Endodermal cell (in vitro differentiated cells): Measurements from ENCODE around the gene GTF2H1. TPM values are rescaled to one million over a fixed set of nuclear protein-coding genes. Genes with fewer than 3 reads are reported as not detected.

ENCODE experiments used
- DNase-seq: peaks from one replicate; pipeline ENCODE4 v3.0.0-alpha.2; 2017
- H3K27ac ChIP-seq: 2 replicates; pipeline ENCODE4 v1.5.1; 2013; ENCODE audit warnings: mild to moderate bottlenecking, low read depth, low read length, moderate library complexity
- H3K27me3 ChIP-seq: 2 replicates; pipeline ENCODE4 v1.6.1; 2013; ENCODE audit warnings: mild to moderate bottlenecking, low read length, moderate library complexity; ENCODE audit not compliant: insufficient read depth, control insufficient read depth, poor library complexity, severe bottlenecking
- H3K36me3 ChIP-seq: 2 replicates; pipeline ENCODE4 v1.7.0; 2013; ENCODE audit warnings: mild to moderate bottlenecking, low read length, moderate library complexity; ENCODE audit not compliant: control insufficient read depth, insufficient read depth
- H3K4me1 ChIP-seq: one replicate; pipeline ENCODE4 v1.7.0; 2013; ENCODE audit warnings: low read length; ENCODE audit not compliant: control insufficient read depth, insufficient read depth
- H3K4me3 ChIP-seq: 2 replicates; pipeline ENCODE4 v1.5.1; 2013; ENCODE audit warnings: mild to moderate bottlenecking, low read length, moderate library complexity
- H3K9ac ChIP-seq: 2 replicates; pipeline ENCODE4 v1.6.1; 2013; ENCODE audit warnings: mild to moderate bottlenecking, low read length, moderate library complexity; ENCODE audit not compliant: poor library complexity, severe bottlenecking; ENCODE audit errors: extremely low read depth
- H3K9me3 ChIP-seq: 2 replicates; pipeline ENCODE4 v1.6.1; 2013; ENCODE audit warnings: mild to moderate bottlenecking, low read length, moderate library complexity; ENCODE audit not compliant: control insufficient read depth
- H3K27ac Mint-ChIP-seq: 2 replicates; pipeline ENCODE4 v1.8.0; 2020; ENCODE audit warnings: mixed read lengths
- H3K27me3 Mint-ChIP-seq: 2 replicates; pipeline ENCODE4 v1.8.0; 2021; ENCODE audit warnings: mild to moderate bottlenecking, mixed read lengths; ENCODE audit not compliant: insufficient read depth
- H3K36me3 Mint-ChIP-seq: 2 replicates; pipeline ENCODE4 v1.8.0; 2020; ENCODE audit warnings: low read depth, mixed read lengths
- H3K4me1 Mint-ChIP-seq: 2 replicates; pipeline ENCODE4 v1.8.0; 2020; ENCODE audit warnings: mixed read lengths
- H3K4me3 Mint-ChIP-seq: 2 replicates; pipeline ENCODE4 v1.8.0; 2020; ENCODE audit warnings: mild to moderate bottlenecking, moderate library complexity, mixed read lengths
- H3K9me3 Mint-ChIP-seq: 2 replicates; pipeline ENCODE4 v1.8.0; 2020; ENCODE audit warnings: mild to moderate bottlenecking, mixed read lengths
- CTCF ChIP-seq: fragments of 200-600 bp; sonication (generic); conservative IDR thresholded peaks from 2 replicates; pipeline ENCODE4 v1.5.0; 2021; ENCODE audit warnings: antibody characterized with exemption, mild to moderate bottlenecking
- WGBS, 2 experiments: methylation state at CpG; one replicate each; pipeline versions ENCODE4 v1.1.5 to v1.1.7; 2013; ENCODE audit warnings: missing lambda C conversion rate in 2 of 2, mixed read lengths in 1 of 2; ENCODE audit not compliant: insufficient coverage in 1 of 2, insufficient read length in 1 of 2; 5-methylcytosine and 5-hydroxymethylcytosine counted together
- microRNA-seq: library from miRNA; unstranded; fragments of <30 nt; microRNA quantifications from one replicate; pipeline ENCODE4 v1.2.0, GENCODE V29; 2020; ENCODE audit warnings: borderline microRNAs expressed
- total RNA-seq, 2 donors: library from RNA; stranded (reverse); fragmentation: NEBNext Ultra II Directional in 1 of 2; extraction: Animal tissue kit (Norgen Biotek cat#: 25700) in 1 of 2; gene quantifications; 2 replicates in 1 of 2; 3 replicates in 1 of 2; pipeline ENCODE4 v1.2.1, GENCODE V29; 2021

GTF2H1 gene
- total RNA-seq, 2 donors from 2014 or later, result 25.7 to 31.5 TPM

- no peaks in the 10 kb centered on the region for H3K27me3 ChIP-seq
- H3K36me3 ChIP-seq, result peaks cover 42% of the 10 kb centered on the region
- Mint-ChIP-seq H3K27me3 (peaks cover 13% of the 10 kb centered on the region), H3K4me1 (peaks cover 2% of the 10 kb centered on the region), H3K27ac (no peak overlapping the region), H3K36me3 (peaks cover 21% of the 10 kb centered on the region), H3K4me3 (no peak overlapping the region), H3K9me3 (peaks cover 2% of the 10 kb centered on the region)
- DNase-seq, result no peak
- no peak overlapping the region for H3K27ac ChIP-seq
- H3K9me3 ChIP-seq, result no peaks in the 10 kb centered on the region
- no peaks in the 10 kb centered on the region for H3K4me1 ChIP-seq
- H3K4me3 ChIP-seq, result no peak overlapping the region
- H3K9ac ChIP-seq, result no peak overlapping the region
- no peak for TF ChIP-seq CTCF
- 95 to 96% methylated on average over 7 to 9 of the region's 9 CpGs for WGBS, 2 experiments
These were observed 86.4 kb downstream of the GTF2H1 start for GRCh38 chr11:18408558-18409291.

GRCh38 chr11:18416459-18416858, 94.1 kb downstream of the GTF2H1 start:
- no peaks in the 10 kb centered on the region for H3K4me1 ChIP-seq
- H3K9me3 ChIP-seq, result no peaks in the 10 kb centered on the region
- Mint-ChIP-seq H3K9me3 (no peaks in the 10 kb centered on the region), H3K36me3 (no peaks in the 10 kb centered on the region), H3K4me3 (no peak overlapping the region), H3K27ac (no peak overlapping the region), H3K27me3 (peaks cover 17% of the 10 kb centered on the region), H3K4me1 (peaks cover 2% of the 10 kb centered on the region)
- H3K9ac ChIP-seq, result no peak overlapping the region
- no peak overlapping the region for H3K27ac ChIP-seq
- H3K4me3 ChIP-seq, result no peak overlapping the region
- 82 to 92% methylated on average over 2 to 3 of the region's 3 CpGs for WGBS, 2 experiments
- no peaks in the 10 kb centered on the region for H3K27me3 ChIP-seq
- DNase-seq, result no peak
- H3K36me3 ChIP-seq, result no peaks in the 10 kb centered on the region
- TF ChIP-seq CTCF, result no peak

Small RNA genes within 50 kb of the gene (microRNA-seq; reads per million reads assigned to microRNA genes)
- gene MIR3159, result not detected

Other genes starting within 250 kb of the GTF2H1 start
- gene SAAL1, start 216.5 kb upstream of the GTF2H1 start, total RNA-seq, result 10 to 100 TPM; 23.2 to 28.2 TPM
- gene MRGPRX3, start 190.0 kb upstream of the GTF2H1 start, total RNA-seq, result not detected
- gene MRGPRX4, start 149.7 kb upstream of the GTF2H1 start, total RNA-seq, result not detected
- not detected for gene SAA4, start 85.8 kb upstream of the GTF2H1 start, total RNA-seq
- gene SAA2, start 73.9 kb upstream of the GTF2H1 start, total RNA-seq, result 1 to 10 TPM in 1 of 2 donors, under 1 TPM in 1; 0.29 to 1.4 TPM
- not detected for gene SAA1, start 56.3 kb upstream of the GTF2H1 start, total RNA-seq
- gene HPS5, start 427 bp upstream of the GTF2H1 start, total RNA-seq, result 10 to 100 TPM; 21.4 TPM
- 100 to 1,000 TPM; 256 to 308 TPM for gene LDHA, start 72.0 kb downstream of the GTF2H1 start, total RNA-seq
- under 1 TPM; 0.58 to 0.62 TPM for gene LDHC, start 89.8 kb downstream of the GTF2H1 start, total RNA-seq
- gene LDHAL6A, start 133.3 kb downstream of the GTF2H1 start, total RNA-seq, result not detected
- gene TSG101, start 204.4 kb downstream of the GTF2H1 start, total RNA-seq, result 10 to 100 TPM; 56.3 to 67.4 TPM